H1 (cell line): ENCODE measurements around the gene TCEAL1.

Experiments
- EZH2 ChIP-seq: fragments of 200-600 bp; sonication (generic); IDR thresholded peaks from 2 replicates; pipeline ENCODE4 v1.7.1; 2012; ENCODE audit warnings: low read depth, mild to moderate bottlenecking, moderate library complexity, low read length, inconsistent platforms; ENCODE audit not compliant: severe bottlenecking
- FOSL1 ChIP-seq: IDR thresholded peaks from 2 replicates; pipeline ENCODE4 v1.6.1; 2011; ENCODE audit warnings: mild to moderate bottlenecking, low read depth, low read length, moderate library complexity; ENCODE audit not compliant: insufficient read depth
- GTF2F1 ChIP-seq: IDR thresholded peaks from 2 replicates; pipeline ENCODE4 v1.6.1; 2012; ENCODE audit warnings: low read depth, low read length, improper control_type of control experiment, borderline replicate concordance
- HDAC2 ChIP-seq, 2 experiments: fragments of 300-600 bp in 1 of 2; sonication (generic) in 1 of 2; IDR thresholded peaks; 2 replicates each; pipeline ENCODE4 v1.6.1; 2011 to 2012; ENCODE audit warnings: low read depth in 2 of 2, low read length in 2 of 2, mild to moderate bottlenecking in 2 of 2, moderate library complexity in 2 of 2, borderline replicate concordance in 1 of 2, inconsistent platforms in 1 of 2
- POLR2A ChIP-seq, 2 experiments: IDR thresholded peaks; 1 replicate in 1 of 2; 2 replicates in 1 of 2; pipeline ENCODE4 v1.6.1; 2011; ENCODE audit warnings: low read depth in 2 of 2, low read length in 2 of 2, mild to moderate bottlenecking in 2 of 2; ENCODE audit errors: control extremely low read depth in 1 of 2
- SIN3A ChIP-seq, 2 experiments: IDR thresholded peaks in 1 of 2; conservative IDR thresholded peaks in 1 of 2; 2 replicates each; pipeline ENCODE4 v1.6.1; 2011 to 2012; ENCODE audit warnings: low read length in 2 of 2, improper control_type of control experiment in 1 of 2, low read depth in 1 of 2, mild to moderate bottlenecking in 1 of 2
- TF ChIP-seq, protein P1 (sequence below), 3 experiments: IDR thresholded peaks; 1 replicate in 2 of 3; 2 replicates in 1 of 3; pipeline versions ENCODE4 v1.5.1 to v1.6.1; 2011; ENCODE audit warnings: low read length in 3 of 3, mild to moderate bottlenecking in 3 of 3, inconsistent platforms in 2 of 3, low read depth in 1 of 3, moderate library complexity in 1 of 3; ENCODE audit not compliant: insufficient read depth in 1 of 3; ENCODE audit errors: control extremely low read depth in 1 of 3
- TF ChIP-seq, protein P2 (sequence below): IDR thresholded peaks from 2 replicates; pipeline ENCODE4 v1.6.1; 2011; ENCODE audit warnings: low read depth, mild to moderate bottlenecking, low read length; ENCODE audit not compliant: insufficient read depth

DNA sequence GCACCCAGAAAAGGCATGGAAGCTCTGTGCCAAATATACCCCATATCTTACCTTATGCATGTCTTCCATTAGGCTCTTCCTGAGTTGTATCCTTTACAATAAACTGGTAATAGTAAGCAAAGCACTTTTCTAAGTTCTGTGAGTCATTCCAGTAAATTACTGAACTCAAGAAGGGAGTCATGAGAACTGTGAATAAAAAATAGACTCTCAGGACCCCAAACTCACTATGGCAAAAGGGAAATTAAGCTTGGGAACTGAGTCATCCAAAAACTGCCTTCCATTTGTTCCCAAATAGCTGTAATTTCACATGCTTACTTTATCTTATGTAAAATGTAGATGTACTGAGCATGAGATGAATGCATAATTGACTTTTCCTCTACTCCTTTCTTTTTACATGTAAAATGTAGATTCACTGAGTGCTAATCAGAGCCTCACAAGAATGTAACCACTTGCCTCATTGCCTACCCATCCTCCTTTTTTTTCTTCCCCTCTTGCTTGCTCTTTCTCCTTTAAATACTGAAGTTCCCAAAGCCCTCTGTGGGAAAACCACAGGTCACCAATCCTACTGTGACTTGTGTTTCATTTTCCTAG, 12.9 kb upstream of the TCEAL1 start:
- TF ChIP-seq SIN3A (conservative IDR thresholded peaks at IDR 0.05 in 1 of 2, IDR thresholded peaks at IDR 0.05 in 1 of 2; ENCODE audit: low read depth in 1 of 2, low read length in 2 of 2): no peak
- TF ChIP-seq, protein P1, sequence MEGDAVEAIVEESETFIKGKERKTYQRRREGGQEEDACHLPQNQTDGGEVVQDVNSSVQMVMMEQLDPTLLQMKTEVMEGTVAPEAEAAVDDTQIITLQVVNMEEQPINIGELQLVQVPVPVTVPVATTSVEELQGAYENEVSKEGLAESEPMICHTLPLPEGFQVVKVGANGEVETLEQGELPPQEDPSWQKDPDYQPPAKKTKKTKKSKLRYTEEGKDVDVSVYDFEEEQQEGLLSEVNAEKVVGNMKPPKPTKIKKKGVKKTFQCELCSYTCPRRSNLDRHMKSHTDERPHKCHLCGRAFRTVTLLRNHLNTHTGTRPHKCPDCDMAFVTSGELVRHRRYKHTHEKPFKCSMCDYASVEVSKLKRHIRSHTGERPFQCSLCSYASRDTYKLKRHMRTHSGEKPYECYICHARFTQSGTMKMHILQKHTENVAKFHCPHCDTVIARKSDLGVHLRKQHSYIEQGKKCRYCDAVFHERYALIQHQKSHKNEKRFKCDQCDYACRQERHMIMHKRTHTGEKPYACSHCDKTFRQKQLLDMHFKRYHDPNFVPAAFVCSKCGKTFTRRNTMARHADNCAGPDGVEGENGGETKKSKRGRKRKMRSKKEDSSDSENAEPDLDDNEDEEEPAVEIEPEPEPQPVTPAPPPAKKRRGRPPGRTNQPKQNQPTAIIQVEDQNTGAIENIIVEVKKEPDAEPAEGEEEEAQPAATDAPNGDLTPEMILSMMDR (IDR thresholded peaks at IDR 0.05; ENCODE audit: control extremely low read depth in 1 of 3, insufficient read depth in 1 of 3, low read depth in 1 of 3, low read length in 3 of 3): no peak
- TF ChIP-seq, protein P2, sequence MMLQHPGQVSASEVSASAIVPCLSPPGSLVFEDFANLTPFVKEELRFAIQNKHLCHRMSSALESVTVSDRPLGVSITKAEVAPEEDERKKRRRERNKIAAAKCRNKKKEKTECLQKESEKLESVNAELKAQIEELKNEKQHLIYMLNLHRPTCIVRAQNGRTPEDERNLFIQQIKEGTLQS: no peak
- TF ChIP-seq GTF2F1: no peak
- no peak for TF ChIP-seq POLR2A (IDR thresholded peaks at IDR 0.05; ENCODE audit: control extremely low read depth in 1 of 2, low read depth in 2 of 2, low read length in 2 of 2)
- no peak for TF ChIP-seq FOSL1
- no peak for TF ChIP-seq EZH2
- no peak for TF ChIP-seq HDAC2 (IDR thresholded peaks at IDR 0.05; ENCODE audit: borderline replicate concordance in 1 of 2, low read depth in 2 of 2, low read length in 2 of 2)
